ENCODE data around the gene PRR7.

The PRR7 gene

GRCh38 chr5:177467436-177467835 lies 20.8 kb downstream of the PRR7 start:
- H3K9me2 ChIP-seq (replicated peaks; ENCODE audit: insufficient read depth, low read length): no peaks in the 10 kb centered on the region
- H3K36me3 ChIP-seq (replicated peaks; ENCODE audit: insufficient read depth, low read length): no peaks in the 10 kb centered on the region
- H3K4me2 ChIP-seq (ENCODE audit: low read depth, low read length): no peak overlapping the region
- H3K79me2 ChIP-seq (ENCODE audit: low read length): no peaks in the 10 kb centered on the region
- H3K4me1 ChIP-seq (ENCODE audit: low read length): no peaks in the 10 kb centered on the region
- no peak overlapping the region for H2AFZ ChIP-seq (ENCODE audit: low read length)
- TF ChIP-seq EZH2 (optimal IDR thresholded peaks at IDR 0.05; ENCODE audit: low read depth, low read length) (no peak), EZH2phosphoT487 (IDR thresholded peaks at IDR 0.05; ENCODE audit: low read length) (no peak), CTCF (IDR thresholded peaks at IDR 0.05; ENCODE audit: low read length) (no peak)
- no peaks in the 10 kb centered on the region for H3K9me3 ChIP-seq (replicated peaks; ENCODE audit: insufficient read depth, low read length)
- no peak for DNase-seq
- no peak overlapping the region for H3K9ac ChIP-seq (ENCODE audit: low read length)
- H3K27me3 ChIP-seq (replicated peaks; ENCODE audit: insufficient read depth, low read length): peaks cover 78% of the 10 kb centered on the region
- no peak overlapping the region for H3K27ac ChIP-seq (ENCODE audit: low read length)
- no peaks in the 10 kb centered on the region for H3F3A ChIP-seq (ENCODE audit: insufficient read depth, low read length)
- no peak overlapping the region for H3K4me3 ChIP-seq (ENCODE audit: low read length)
- H4K20me1 ChIP-seq (ENCODE audit: insufficient read depth, low read length): no peaks in the 10 kb centered on the region

DNA sequence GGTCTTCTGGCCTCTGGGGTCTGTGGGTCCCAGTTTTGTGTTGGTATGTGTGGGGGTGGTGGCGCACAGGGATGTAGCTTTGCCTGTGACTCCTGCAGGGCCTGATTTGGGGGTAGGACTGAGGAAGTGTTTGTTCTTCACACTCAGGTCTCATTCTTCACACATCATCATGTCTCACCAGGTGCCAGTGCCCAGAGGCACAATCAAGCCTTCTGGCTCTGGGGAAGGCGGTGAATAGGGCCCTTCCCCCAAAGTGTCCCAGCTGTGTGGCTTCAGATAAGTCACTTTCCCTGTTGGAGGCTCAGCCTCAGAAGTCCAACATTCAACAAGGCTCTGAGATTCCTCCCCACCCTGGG lies 21.7 kb downstream of the PRR7 start:
- Histone ChIP-seq H3K36me3 (replicated peaks; ENCODE audit: insufficient read depth, low read length) (no peaks in the 10 kb centered on the region), H3K4me3 (ENCODE audit: low read length) (no peak overlapping the region)

DNA sequence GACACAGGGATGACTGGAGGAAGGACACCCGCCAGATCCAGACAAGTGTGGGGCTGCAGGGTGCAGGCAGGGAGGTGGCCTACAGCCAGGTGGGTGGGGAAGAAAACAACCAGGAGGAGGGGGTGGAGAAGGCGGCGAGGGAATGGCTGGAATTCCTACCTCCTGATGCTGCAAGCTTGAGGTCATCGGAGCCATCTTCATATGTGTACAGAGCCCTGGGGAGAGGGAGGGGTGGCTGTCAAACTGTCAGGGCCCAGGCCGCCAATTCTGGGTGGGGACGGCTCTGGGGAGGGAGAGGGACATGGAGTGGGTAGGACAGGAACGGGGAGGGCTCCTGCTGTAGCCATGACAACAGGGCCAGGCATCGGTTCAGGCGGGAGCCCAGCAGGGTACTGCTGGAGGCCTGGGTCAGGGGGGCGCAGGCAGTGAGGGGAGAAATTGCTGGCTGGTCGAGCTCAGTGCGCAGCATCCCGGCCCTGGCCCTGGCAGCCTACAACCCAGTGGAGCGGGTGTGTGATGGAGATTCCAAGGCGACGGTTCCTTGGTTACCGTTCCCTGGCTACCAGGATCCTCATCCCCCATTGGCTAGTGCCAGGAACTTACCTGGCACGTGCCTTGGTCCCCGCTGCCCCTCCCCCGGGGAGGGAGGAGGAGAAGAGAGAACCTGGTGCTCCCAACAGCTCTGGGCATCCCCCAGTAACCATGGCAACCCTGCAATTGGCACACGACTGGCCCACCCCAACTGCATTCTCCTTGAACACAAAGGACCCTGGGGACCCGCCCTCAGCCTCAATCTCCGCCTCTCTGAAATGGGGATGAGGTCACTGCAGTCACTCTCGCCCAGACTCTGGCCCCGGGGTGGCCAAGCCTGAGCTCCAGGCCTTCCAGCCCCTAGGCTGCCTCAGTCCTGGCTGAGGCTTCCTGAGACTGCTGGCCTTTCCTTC lies 22.3 kb downstream of the PRR7 start:
- Histone ChIP-seq H4K20me1 (ENCODE audit: insufficient read depth, low read length) (no peaks in the 10 kb centered on the region), H2AFZ (ENCODE audit: low read length) (no peak overlapping the region), H3K79me2 (ENCODE audit: low read length) (no peaks in the 10 kb centered on the region), H3F3A (ENCODE audit: insufficient read depth, low read length) (no peaks in the 10 kb centered on the region), H3K9ac (ENCODE audit: low read length) (no peak overlapping the region), H3K4me1 (ENCODE audit: low read length) (no peaks in the 10 kb centered on the region), H3K4me2 (ENCODE audit: low read depth, low read length) (no peak overlapping the region), H3K27me3 (replicated peaks; ENCODE audit: insufficient read depth, low read length) (peaks cover 71% of the 10 kb centered on the region), H3K4me3 (ENCODE audit: low read length) (no peak overlapping the region), H3K36me3 (replicated peaks; ENCODE audit: insufficient read depth, low read length) (no peaks in the 10 kb centered on the region), H3K9me3 (replicated peaks; ENCODE audit: insufficient read depth, low read length) (no peaks in the 10 kb centered on the region), H3K9me2 (replicated peaks; ENCODE audit: insufficient read depth, low read length) (no peaks in the 10 kb centered on the region), H3K27ac (ENCODE audit: low read length) (no peak overlapping the region)
- TF ChIP-seq EZH2 (optimal IDR thresholded peaks at IDR 0.05; ENCODE audit: low read depth, low read length): no peak
- no peak for TF ChIP-seq EZH2phosphoT487 (IDR thresholded peaks at IDR 0.05; ENCODE audit: low read length)
- TF ChIP-seq CTCF (IDR thresholded peaks at IDR 0.05; ENCODE audit: low read length): no peak
- DNase-seq: no peak

More for the DNA sequence above, 21.7 kb downstream of the PRR7 start:
- TF ChIP-seq CTCF (IDR thresholded peaks at IDR 0.05; ENCODE audit: low read length): no peak
- no peak for TF ChIP-seq EZH2phosphoT487 (IDR thresholded peaks at IDR 0.05; ENCODE audit: low read length)
- Histone ChIP-seq H2AFZ (ENCODE audit: low read length) (no peak overlapping the region), H3K4me2 (ENCODE audit: low read depth, low read length) (no peak overlapping the region), H3K9me3 (replicated peaks; ENCODE audit: insufficient read depth, low read length) (no peaks in the 10 kb centered on the region), H4K20me1 (ENCODE audit: insufficient read depth, low read length) (no peaks in the 10 kb centered on the region), H3K27me3 (replicated peaks; ENCODE audit: insufficient read depth, low read length) (peaks cover 74% of the 10 kb centered on the region), H3K9ac (ENCODE audit: low read length) (no peak overlapping the region), H3K9me2 (replicated peaks; ENCODE audit: insufficient read depth, low read length) (no peaks in the 10 kb centered on the region), H3K4me1 (ENCODE audit: low read length) (no peaks in the 10 kb centered on the region), H3K27ac (ENCODE audit: low read length) (no peak overlapping the region), H3F3A (ENCODE audit: insufficient read depth, low read length) (no peaks in the 10 kb centered on the region), H3K79me2 (ENCODE audit: low read length) (no peaks in the 10 kb centered on the region)
- no peak for DNase-seq

Data from MM.1S (cell line).